ENCODE data around the gene TGDS.

TGDS gene

GRCh38 chr13:94601446-94602431 lies 5.8 kb upstream of the TGDS start, which contains the start of gene GPR180:
Gene GPR180 (plus strand): TSS chr13:94601857. CDS start chr13:94601928, 71 bp downstream.
- peak within 1 kb of the TSS; percentile 77 for H3K4me3 ChIP-seq (ENCODE audit: low read depth, low read length)
- TF ChIP-seq, protein P1, sequence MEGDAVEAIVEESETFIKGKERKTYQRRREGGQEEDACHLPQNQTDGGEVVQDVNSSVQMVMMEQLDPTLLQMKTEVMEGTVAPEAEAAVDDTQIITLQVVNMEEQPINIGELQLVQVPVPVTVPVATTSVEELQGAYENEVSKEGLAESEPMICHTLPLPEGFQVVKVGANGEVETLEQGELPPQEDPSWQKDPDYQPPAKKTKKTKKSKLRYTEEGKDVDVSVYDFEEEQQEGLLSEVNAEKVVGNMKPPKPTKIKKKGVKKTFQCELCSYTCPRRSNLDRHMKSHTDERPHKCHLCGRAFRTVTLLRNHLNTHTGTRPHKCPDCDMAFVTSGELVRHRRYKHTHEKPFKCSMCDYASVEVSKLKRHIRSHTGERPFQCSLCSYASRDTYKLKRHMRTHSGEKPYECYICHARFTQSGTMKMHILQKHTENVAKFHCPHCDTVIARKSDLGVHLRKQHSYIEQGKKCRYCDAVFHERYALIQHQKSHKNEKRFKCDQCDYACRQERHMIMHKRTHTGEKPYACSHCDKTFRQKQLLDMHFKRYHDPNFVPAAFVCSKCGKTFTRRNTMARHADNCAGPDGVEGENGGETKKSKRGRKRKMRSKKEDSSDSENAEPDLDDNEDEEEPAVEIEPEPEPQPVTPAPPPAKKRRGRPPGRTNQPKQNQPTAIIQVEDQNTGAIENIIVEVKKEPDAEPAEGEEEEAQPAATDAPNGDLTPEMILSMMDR (IDR thresholded peaks at IDR 0.05; ENCODE audit: low read depth, low read length, missing control alignments), result no peak
- in situ Hi-C loops (cut with HindIII; ENCODE audit: low sequenced_read_pairs), result no loop called here
- peak; percentile 99 for DNase-seq (ENCODE audit: low read depth)

DNA sequence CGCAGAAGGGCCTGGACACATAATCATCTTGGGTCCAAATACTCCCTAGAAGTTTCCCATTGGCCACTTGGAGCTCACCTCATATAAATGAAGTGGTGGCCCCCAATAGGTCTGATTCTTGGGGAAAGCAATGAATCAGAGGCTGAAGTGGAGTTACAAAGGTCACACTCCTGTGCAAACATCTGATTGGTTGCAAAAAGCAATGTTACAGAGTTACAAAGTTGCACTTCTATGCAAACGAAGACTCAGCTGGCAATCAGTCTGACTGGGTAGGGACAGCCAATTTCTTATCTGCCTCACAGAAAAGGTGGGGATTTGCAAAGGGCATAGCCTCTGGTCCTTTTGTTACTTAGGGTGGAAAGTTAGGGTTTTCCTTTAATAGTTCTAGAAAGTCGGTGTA lies 3.9 kb upstream of the TGDS start:
- in situ Hi-C loops (cut with HindIII; ENCODE audit: low sequenced_read_pairs), result no loop called here
- TF ChIP-seq, protein P1 (IDR thresholded peaks at IDR 0.05; ENCODE audit: low read depth, low read length, missing control alignments), result no peak
- DNase-seq (ENCODE audit: low read depth), result no peak
- no peak overlapping the region for H3K4me3 ChIP-seq (ENCODE audit: low read depth, low read length)

- in situ Hi-C loops (cut with HindIII; ENCODE audit: low sequenced_read_pairs), result no loop called here
- H3K4me3 ChIP-seq (ENCODE audit: low read depth, low read length), result no peak overlapping the region
- TF ChIP-seq, protein P1 (IDR thresholded peaks at IDR 0.05; ENCODE audit: low read depth, low read length, missing control alignments), result no peak
- DNase-seq (ENCODE audit: low read depth), result no peak
Measured at GRCh38 chr13:94598281-94598680, 2.3 kb upstream of the TGDS start.

GRCh38 chr13:94596575-94596971 lies 621 bp upstream of the TGDS start:
- DNase-seq (ENCODE audit: low read depth), result no peak
- in situ Hi-C loops (cut with HindIII; ENCODE audit: low sequenced_read_pairs), result no loop called here
- TF ChIP-seq, protein P1 (IDR thresholded peaks at IDR 0.05; ENCODE audit: low read depth, low read length, missing control alignments), result no peak
- H3K4me3 ChIP-seq (ENCODE audit: low read depth, low read length), result peak overlapping the region; percentile 67

- no peak for DNase-seq (ENCODE audit: low read depth)
- TF ChIP-seq, protein P1 (IDR thresholded peaks at IDR 0.05; ENCODE audit: low read depth, low read length, missing control alignments), result no peak
- peak overlapping the region; percentile 67 for H3K4me3 ChIP-seq (ENCODE audit: low read depth, low read length)
- in situ Hi-C loops (cut with HindIII; ENCODE audit: low sequenced_read_pairs), result no loop called here
Measured at GRCh38 chr13:94595001-94595949, 677 bp downstream of the TGDS start.

GRCh38 chr13:94590744-94591143 lies 5.2 kb downstream of the TGDS start:
- DNase-seq (ENCODE audit: low read depth), result no peak
- TF ChIP-seq, protein P1 (IDR thresholded peaks at IDR 0.05; ENCODE audit: low read depth, low read length, missing control alignments), result no peak
- H3K4me3 ChIP-seq (ENCODE audit: low read depth, low read length), result no peak overlapping the region
- in situ Hi-C loops (cut with HindIII; ENCODE audit: low sequenced_read_pairs), result no loop called here

All from astrocyte of the cerebellum (primary cell).